HepG2 (cell line): ENCODE measurements around the gene NDE1. TPM values are rescaled to one million over a fixed set of nuclear protein-coding genes. Genes with fewer than 3 reads are reported as not detected.

Experiments used
- ATF7-NPFF ChIP-seq: sonication (generic); formaldehyde crosslinking; IDR thresholded peaks from 2 replicates; pipeline ENCODE4 v1.8.1; 2023; ENCODE audit warnings: mild to moderate bottlenecking, low read depth, missing genetic modification reagents, moderate library complexity
- DMTF1 ChIP-seq: sonication (generic); formaldehyde crosslinking; IDR thresholded peaks from 2 replicates; pipeline ENCODE4 v1.4.0; 2020; ENCODE audit warnings: mild to moderate bottlenecking, missing genetic modification reagents
- MAFK ChIP-seq, 2 experiments: IDR thresholded peaks in 1 of 2; conservative IDR thresholded peaks in 1 of 2; 2 replicates each; pipeline ENCODE4 v1.6.1; 2011; ENCODE audit warnings: improper control_type of control experiment in 2 of 2, low read length in 2 of 2
- MNT ChIP-seq: fragments of 450-650 bp; IDR thresholded peaks from 2 replicates; pipeline ENCODE4 v1.6.1; 2016
- NCOA1 ChIP-seq: sonication (generic); formaldehyde crosslinking; IDR thresholded peaks from 2 replicates; pipeline ENCODE4 v1.9.0; 2021; ENCODE audit warnings: missing genetic modification reagents
- PTBP1 ChIP-seq: fragments of 200-400 bp; formaldehyde crosslinking; IDR thresholded peaks from 2 replicates; pipeline ENCODE4 v1.6.1; 2018; ENCODE audit warnings: low read length, low read depth; ENCODE audit not compliant: poor library complexity, severe bottlenecking
- SMAD1 ChIP-seq: sonication (generic); formaldehyde crosslinking; IDR thresholded peaks from 2 replicates; pipeline ENCODE4 v1.4.0; 2020; ENCODE audit warnings: missing genetic modification reagents, low read depth, mild to moderate bottlenecking, borderline replicate concordance
- ZNF781 ChIP-seq: sonication (generic); formaldehyde crosslinking; IDR thresholded peaks from 2 replicates; pipeline ENCODE4 v1.5.1; 2020; ENCODE audit warnings: borderline replicate concordance, mild to moderate bottlenecking, missing genetic modification reagents; ENCODE audit errors: not compliant biosample characterization
- ZNF850 ChIP-seq: sonication (generic); formaldehyde crosslinking; conservative IDR thresholded peaks from 2 replicates; pipeline ENCODE4 v1.9.0; 2021; ENCODE audit warnings: mild to moderate bottlenecking, missing genetic modification reagents
- ZNF891 ChIP-seq: sonication (generic); formaldehyde crosslinking; IDR thresholded peaks from 2 replicates; pipeline ENCODE4 v1.5.0; 2020; ENCODE audit warnings: mild to moderate bottlenecking, missing genetic modification reagents
- ZSCAN25 ChIP-seq: sonication (generic); formaldehyde crosslinking; IDR thresholded peaks from 2 replicates; pipeline ENCODE4 v1.8.0; 2022; ENCODE audit warnings: mild to moderate bottlenecking, missing genetic modification reagents
- polyA plus RNA-seq, 8 experiments: library from polyadenylated mRNA; depleted of rRNA in 3 of 8; stranded (reverse) in 7 of 8; unstranded in 1 of 8; fragments of >200 nt; fragmentation: Illumina TruSeq in 4 of 8; extraction: Trizol in 4 of 8; gene quantifications; 2 replicates each; pipeline versions ENCODE4 v1.2.1 to v1.2.3, GENCODE V29; 2011 to 2016; ENCODE audit warnings: low read depth in 4 of 8, missing spikeins in 1 of 8, mixed read lengths in 1 of 8; ENCODE audit not compliant: insufficient read depth in 1 of 8
- total RNA-seq, 5 experiments: library from RNA; depleted of rRNA; stranded (reverse); fragments of >200 nt; fragmentation: Illumina TruSeq; extraction: Trizol; gene quantifications; 2 replicates each; pipeline ENCODE4 v1.2.3, GENCODE V29; 2016; ENCODE audit warnings: low read depth in 1 of 5
- TF ChIP-seq, protein P1 (sequence below): sonication (generic); formaldehyde crosslinking; IDR thresholded peaks from 2 replicates; pipeline ENCODE4 v1.5.0; 2020; ENCODE audit warnings: mild to moderate bottlenecking, missing genetic modification reagents, borderline replicate concordance
- TF ChIP-seq, protein P2 (sequence below): sonication (generic); formaldehyde crosslinking; conservative IDR thresholded peaks from 2 replicates; pipeline ENCODE4 v1.5.0; 2020; ENCODE audit warnings: missing genetic modification reagents

The NDE1 gene
- total and polyA plus RNA-seq, 2 of the 13 experiments (the other 11 are each of a cell fraction or from before 2014, with no cell fraction given), result 40.9 to 72.5 TPM

- TF ChIP-seq ATF7-NPFF (CRISPR knock-in tag) (no peak), ZNF891 (CRISPR knock-in tag) (no peak), DMTF1 (CRISPR knock-in tag) (no peak), MNT (no peak), PTBP1 (no peak), ZNF850 (no peak), NCOA1 (no peak), ZSCAN25 (CRISPR knock-in tag) (0 out of 2 replicates have a peak, but pooled peaks have one; percentile 17), MAFK (conservative IDR thresholded peaks at IDR 0.05 in 1 of 2, IDR thresholded peaks at IDR 0.05 in 1 of 2; ENCODE audit: low read length in 2 of 2) (peak; percentile 71 to 72), SMAD1 (CRISPR knock-in tag) (no peak), ZNF781 (CRISPR knock-in tag) (no peak)
- TF ChIP-seq, protein P1, sequence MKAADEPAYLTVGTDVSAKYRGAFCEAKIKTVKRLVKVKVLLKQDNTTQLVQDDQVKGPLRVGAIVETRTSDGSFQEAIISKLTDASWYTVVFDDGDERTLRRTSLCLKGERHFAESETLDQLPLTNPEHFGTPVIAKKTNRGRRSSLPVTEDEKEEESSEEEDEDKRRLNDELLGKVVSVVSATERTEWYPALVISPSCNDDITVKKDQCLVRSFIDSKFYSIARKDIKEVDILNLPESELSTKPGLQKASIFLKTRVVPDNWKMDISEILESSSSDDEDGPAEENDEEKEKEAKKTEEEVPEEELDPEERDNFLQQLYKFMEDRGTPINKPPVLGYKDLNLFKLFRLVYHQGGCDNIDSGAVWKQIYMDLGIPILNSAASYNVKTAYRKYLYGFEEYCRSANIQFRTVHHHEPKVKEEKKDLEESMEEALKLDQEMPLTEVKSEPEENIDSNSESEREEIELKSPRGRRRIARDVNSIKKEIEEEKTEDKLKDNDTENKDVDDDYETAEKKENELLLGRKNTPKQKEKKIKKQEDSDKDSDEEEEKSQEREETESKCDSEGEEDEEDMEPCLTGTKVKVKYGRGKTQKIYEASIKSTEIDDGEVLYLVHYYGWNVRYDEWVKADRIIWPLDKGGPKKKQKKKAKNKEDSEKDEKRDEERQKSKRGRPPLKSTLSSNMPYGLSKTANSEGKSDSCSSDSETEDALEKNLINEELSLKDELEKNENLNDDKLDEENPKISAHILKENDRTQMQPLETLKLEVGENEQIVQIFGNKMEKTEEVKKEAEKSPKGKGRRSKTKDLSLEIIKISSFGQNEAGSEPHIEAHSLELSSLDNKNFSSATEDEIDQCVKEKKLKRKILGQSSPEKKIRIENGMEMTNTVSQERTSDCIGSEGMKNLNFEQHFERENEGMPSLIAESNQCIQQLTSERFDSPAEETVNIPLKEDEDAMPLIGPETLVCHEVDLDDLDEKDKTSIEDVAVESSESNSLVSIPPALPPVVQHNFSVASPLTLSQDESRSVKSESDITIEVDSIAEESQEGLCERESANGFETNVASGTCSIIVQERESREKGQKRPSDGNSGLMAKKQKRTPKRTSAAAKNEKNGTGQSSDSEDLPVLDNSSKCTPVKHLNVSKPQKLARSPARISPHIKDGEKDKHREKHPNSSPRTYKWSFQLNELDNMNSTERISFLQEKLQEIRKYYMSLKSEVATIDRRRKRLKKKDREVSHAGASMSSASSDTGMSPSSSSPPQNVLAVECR (CRISPR knock-in tag), result no peak
- TF ChIP-seq, protein P2, sequence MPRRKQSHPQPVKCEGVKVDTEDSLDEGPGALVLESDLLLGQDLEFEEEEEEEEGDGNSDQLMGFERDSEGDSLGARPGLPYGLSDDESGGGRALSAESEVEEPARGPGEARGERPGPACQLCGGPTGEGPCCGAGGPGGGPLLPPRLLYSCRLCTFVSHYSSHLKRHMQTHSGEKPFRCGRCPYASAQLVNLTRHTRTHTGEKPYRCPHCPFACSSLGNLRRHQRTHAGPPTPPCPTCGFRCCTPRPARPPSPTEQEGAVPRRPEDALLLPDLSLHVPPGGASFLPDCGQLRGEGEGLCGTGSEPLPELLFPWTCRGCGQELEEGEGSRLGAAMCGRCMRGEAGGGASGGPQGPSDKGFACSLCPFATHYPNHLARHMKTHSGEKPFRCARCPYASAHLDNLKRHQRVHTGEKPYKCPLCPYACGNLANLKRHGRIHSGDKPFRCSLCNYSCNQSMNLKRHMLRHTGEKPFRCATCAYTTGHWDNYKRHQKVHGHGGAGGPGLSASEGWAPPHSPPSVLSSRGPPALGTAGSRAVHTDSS (CRISPR knock-in tag), result no peak
- TF ChIP-seq, all 625 proteins: peak for 24
Measured at GRCh38 chr16:15643946-15644250, 6.1 kb upstream of the NDE1 start (continued).
